Loucy (cell line): ENCODE data around the gene ELMO1.

ENCODE experiments used
- CTCF ChIP-seq: fragments of 200-600 bp; sonication (generic); conservative IDR thresholded peaks from 2 replicates; pipeline ENCODE4 v1.5.1; 2014; ENCODE audit warnings: mild to moderate bottlenecking, antibody characterized with exemption, low read length
- EZH2phosphoT487 ChIP-seq: fragments of 200-600 bp; IDR thresholded peaks from 2 replicates; pipeline ENCODE4 v1.6.1; 2018; ENCODE audit warnings: antibody characterized with exemption, mild to moderate bottlenecking, moderate library complexity, borderline replicate concordance

DNA sequence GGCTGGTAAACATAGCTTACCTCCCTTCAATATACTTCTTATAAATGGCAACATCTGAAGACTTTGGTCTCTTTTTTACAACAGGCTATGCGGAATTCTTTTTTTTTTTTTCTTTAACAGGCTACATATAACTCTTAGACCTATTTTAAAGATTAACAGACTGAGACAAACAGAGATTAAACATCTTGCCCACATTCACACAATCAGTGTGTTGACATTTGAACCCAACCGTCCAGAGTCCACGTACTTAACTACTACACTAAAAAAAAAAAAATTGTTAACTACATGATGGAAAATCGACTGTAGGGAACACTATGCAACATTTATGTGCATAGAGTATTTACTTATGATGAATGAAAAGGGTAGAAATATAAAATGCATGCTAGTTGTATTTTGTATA lies 298.5 kb downstream of the ELMO1 start:
- no peak for TF ChIP-seq CTCF
- TF ChIP-seq EZH2phosphoT487 = no peak
